ENCODE measurements around the gene WWC1.

DNA sequence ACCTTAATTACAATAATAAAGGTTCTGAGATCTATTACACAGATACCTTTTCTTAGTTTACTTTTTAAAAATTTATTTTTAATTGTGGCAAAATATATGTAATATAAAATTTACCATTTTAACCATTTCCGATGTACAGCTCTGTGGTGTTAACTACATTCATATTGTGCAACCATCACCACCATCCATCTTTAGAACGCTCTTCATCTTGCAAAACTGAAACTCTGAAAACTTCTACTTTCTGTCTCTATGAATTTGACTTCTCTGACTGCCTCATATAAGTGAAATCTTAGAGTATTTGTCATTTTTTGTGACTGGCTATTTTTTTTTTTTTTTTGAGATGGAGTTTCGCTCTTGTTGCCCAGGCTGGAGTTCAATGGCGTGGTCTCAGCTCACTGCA is 26.8 kb downstream of the WWC1 start:
- TF ChIP-seq GATA2 (IDR thresholded peaks at IDR 0.05; ENCODE audit: low read depth, low read length) (no peak), GATA3 (IDR thresholded peaks at IDR 0.05; ENCODE audit: low read depth, low read length) (no peak)

Data from SH-SY5Y (cell line).